Lower lobe of right lung (tissue), 2 donors: ENCODE results near the gene TECTB. TPM values are rescaled to one million over a fixed set of nuclear protein-coding genes. Genes with fewer than 3 reads are reported as not detected.

Experiments
- ATAC-seq, 2 donors: fragments of 200-7000 bp; cut with Tn5 transposase; one replicate each; pipeline ENCODE4 v1.9.1; 2020 to 2022; ENCODE audit warnings: mild to moderate bottlenecking in 2 of 2, moderate library complexity in 2 of 2
- DNase-seq: peaks from one replicate; pipeline ENCODE4 v3.0.0-alpha.2; 2020
- H3K27ac ChIP-seq: fragments of 200-600 bp; one replicate; pipeline ENCODE4 v1.8.0; 2022
- H3K27me3 ChIP-seq: fragments of 200-600 bp; one replicate; pipeline ENCODE4 v1.8.0; 2022; ENCODE audit warnings: low read depth
- H3K36me3 ChIP-seq: fragments of 200-600 bp; one replicate; pipeline ENCODE4 v1.8.0; 2022; ENCODE audit warnings: mild to moderate bottlenecking
- H3K4me1 ChIP-seq: fragments of 200-600 bp; one replicate; pipeline ENCODE4 v1.8.0; 2022
- H3K4me3 ChIP-seq: fragments of 200-600 bp; one replicate; pipeline ENCODE4 v1.8.0; 2022; ENCODE audit warnings: mild to moderate bottlenecking
- H3K9me3 ChIP-seq: fragments of 200-600 bp; one replicate; pipeline ENCODE4 v1.8.0; 2022
- CTCF ChIP-seq: fragments of 200-600 bp; IDR thresholded peaks from one replicate; pipeline ENCODE4 v1.8.0; 2022; ENCODE audit warnings: antibody characterized with exemption, mild to moderate bottlenecking
- intact Hi-C: fragments of 100-400 bp; cut with DNase I; formaldehyde crosslinking; loops from one replicate; pipeline ENCODE4 v1.11.0; 2022
- total RNA-seq: library from RNA; stranded (reverse); fragmentation: NEBNext Ultra II Directional; extraction: Animal tissue kit (Norgen Biotek cat#: 25700); gene quantifications from one replicate; pipeline ENCODE4 v1.2.1, GENCODE V29; 2021
- donor health status: DM: no; HTN: yes; CAD: no; lungs with severe emphysema.

Gene TECTB
- total RNA-seq, 1 donor from 2014 or later = not detected

- Histone ChIP-seq H3K4me3 (no peak overlapping the region), H3K27me3 (no peaks in the 10 kb centered on the region), H3K27ac (no peak overlapping the region), H3K4me1 (no peaks in the 10 kb centered on the region), H3K36me3 (no peaks in the 10 kb centered on the region), H3K9me3 (no peaks in the 10 kb centered on the region)
- ATAC-seq (no peak), DNase-seq (no peak)
- TF ChIP-seq CTCF = no peak
- intact Hi-C loops = no loop called here
Measured at GRCh38 chr10:112289373-112290053, 6.3 kb downstream of the TECTB start.

- H3K4me1 ChIP-seq = no peaks in the 10 kb centered on the region
- DNase-seq (no peak), ATAC-seq (no peak)
- no peaks in the 10 kb centered on the region for H3K36me3 ChIP-seq
- H3K27ac ChIP-seq = no peak overlapping the region
- no peak overlapping the region for H3K4me3 ChIP-seq
- no peak for TF ChIP-seq CTCF
- intact Hi-C loops = no loop called here
- H3K27me3 ChIP-seq = no peaks in the 10 kb centered on the region
- no peaks in the 10 kb centered on the region for H3K9me3 ChIP-seq
Measured at GRCh38 chr10:112290054-112290373, 6.8 kb downstream of the TECTB start.

- Histone ChIP-seq H3K27me3 (no peaks in the 10 kb centered on the region), H3K27ac (no peak overlapping the region), H3K4me1 (no peaks in the 10 kb centered on the region), H3K4me3 (no peak overlapping the region), H3K9me3 (no peaks in the 10 kb centered on the region), H3K36me3 (no peaks in the 10 kb centered on the region)
- intact Hi-C loops = no loop called here
- DNase-seq = no peak
- ATAC-seq = no peak
- no peak for TF ChIP-seq CTCF
Measured at GRCh38 chr10:112294169-112294568, 11.0 kb downstream of the TECTB start.

- TF ChIP-seq CTCF = no peak
- no peaks in the 10 kb centered on the region for H3K36me3 ChIP-seq
- ATAC-seq (peak; percentile 61 to 63), DNase-seq (no peak)
- H3K4me3 ChIP-seq = no peak overlapping the region
- intact Hi-C loops = no loop called here
- H3K27me3 ChIP-seq = no peaks in the 10 kb centered on the region
- no peaks in the 10 kb centered on the region for H3K9me3 ChIP-seq
- H3K4me1 ChIP-seq = no peaks in the 10 kb centered on the region
- no peak overlapping the region for H3K27ac ChIP-seq
Measured at GRCh38 chr10:112295853-112296830, 12.9 kb downstream of the TECTB start.

GRCh38 chr10:112296908-112297331 lies 13.7 kb downstream of the TECTB start:
- ATAC-seq = peak in 1 of 2 donors; percentile 43
- Histone ChIP-seq H3K9me3 (no peaks in the 10 kb centered on the region), H3K27ac (no peak overlapping the region), H3K27me3 (no peaks in the 10 kb centered on the region), H3K36me3 (no peaks in the 10 kb centered on the region), H3K4me3 (no peak overlapping the region), H3K4me1 (no peaks in the 10 kb centered on the region)
- no peak for TF ChIP-seq CTCF
- intact Hi-C loops = no loop called here
- no peak for DNase-seq
